ENCODE measurements around the gene REC8. TPM values are rescaled to one million over a fixed set of nuclear protein-coding genes. Genes with fewer than 3 reads are reported as not detected.

The REC8 gene
- total RNA-seq, 1 experiment from 2014 or later, result 7.6 TPM

GRCh38 chr14:24207104-24207551 lies 35.2 kb downstream of the REC8 start:
- intact Hi-C loops (cut with micrococcal nuclease), result no loop called here
- H3K4me2 ChIP-seq (ENCODE audit: low read length), result no peak overlapping the region
- TF ChIP-seq EZH2phosphoT487 (IDR thresholded peaks at IDR 0.05; ENCODE audit: borderline replicate concordance), result no peak
- TF ChIP-seq ATF3 (IDR thresholded peaks at IDR 0.05), result no peak
- no peak for TF ChIP-seq CTCF (IDR thresholded peaks at IDR 0.05 in 2 of 3, conservative IDR thresholded peaks at IDR 0.05 in 1 of 3; ENCODE audit: borderline replicate concordance in 1 of 3, insufficient read depth in 1 of 3, low read depth in 2 of 3, low read length in 2 of 3)
- H3K27me3 ChIP-seq (ENCODE audit: insufficient read depth, low read length), result no peaks in the 10 kb centered on the region
- BruUV-seq (replicated peaks), result no TSS peak
- H3K4me3 ChIP-seq (replicated peaks in 1 of 2; ENCODE audit: low read depth in 1 of 2, low read length in 2 of 2), result no peak overlapping the region
- RAD21 ChIA-PET (ENCODE audit: low non-redundant PET in 1 of 2, low total read pairs in 2 of 2, uncharacterized antibody in 2 of 2, unreplicated experiment in 2 of 2), result no interaction called here
- peaks cover 3 to 5% of the 10 kb centered on the region in 2 experiments; a peak in 1 of 4 replicates for H3K9me3 ChIP-seq (ENCODE audit: control insufficient read depth in 1 of 2, insufficient read depth in 1 of 2, low read depth in 1 of 2, low read length in 2 of 2)
- DNase-seq (ENCODE audit: low read depth, low spot score), result no peak
- no peak overlapping the region for H2AFZ ChIP-seq (ENCODE audit: low read depth, low read length, poor library complexity, severe bottlenecking)
- no peak for ATAC-seq
- CTCF ChIA-PET, result no interaction called here
- H4K20me1 ChIP-seq (ENCODE audit: insufficient read depth), result no peaks in the 10 kb centered on the region
- H3K27ac ChIP-seq (ENCODE audit: low read depth, low read length), result no peak overlapping the region
- peaks cover 20 to 34% of the 10 kb centered on the region in 2 experiments for H3K36me3 ChIP-seq (ENCODE audit: control insufficient read depth in 1 of 2, insufficient read depth in 2 of 2, low read length in 2 of 2)
- POLR2A ChIA-PET, result interaction anchor here (1.9 kb wide), 1 partner anchor 12 kb away, joined by 4 read pairs; the partner anchor contains the start of gene TM9SF1
- H3K4me1 ChIP-seq (ENCODE audit: control insufficient read depth in 1 of 2, insufficient read depth in 2 of 2, low read length in 2 of 2), result no peaks in the 10 kb centered on the region
- H3K9ac ChIP-seq (ENCODE audit: low read length), result no peak overlapping the region
- H3K9me2 ChIP-seq (ENCODE audit: insufficient read depth), result no peaks in the 10 kb centered on the region
- H3K79me2 ChIP-seq (ENCODE audit: insufficient read depth, low read length), result peaks cover 7% of the 10 kb centered on the region; the same call in 1 of the 2 replicates

- CTCF ChIA-PET, result no interaction called here
- POLR2A ChIA-PET, result interaction anchor here (1.9 kb wide), 1 partner anchor 12 kb away, joined by 4 read pairs; the partner anchor contains the start of gene TM9SF1
- Histone ChIP-seq H4K20me1 (ENCODE audit: insufficient read depth) (no peaks in the 10 kb centered on the region), H3K9me3 (ENCODE audit: control insufficient read depth in 1 of 2, insufficient read depth in 1 of 2, low read depth in 1 of 2, low read length in 2 of 2) (peaks cover 3 to 5% of the 10 kb centered on the region in 2 experiments; a peak in 1 of 4 replicates), H3K9me2 (ENCODE audit: insufficient read depth) (no peaks in the 10 kb centered on the region), H2AFZ (ENCODE audit: low read depth, low read length, poor library complexity, severe bottlenecking) (no peak overlapping the region), H3K27me3 (ENCODE audit: insufficient read depth, low read length) (no peaks in the 10 kb centered on the region), H3K4me3 (replicated peaks in 1 of 2; ENCODE audit: low read depth in 1 of 2, low read length in 2 of 2) (no peak overlapping the region), H3K4me1 (ENCODE audit: control insufficient read depth in 1 of 2, insufficient read depth in 2 of 2, low read length in 2 of 2) (peaks cover 0 to 4% of the 10 kb centered on the region in 2 experiments; a peak in 1 of 4 replicates), H3K9ac (ENCODE audit: low read length) (no peak overlapping the region), H3K36me3 (ENCODE audit: control insufficient read depth in 1 of 2, insufficient read depth in 2 of 2, low read length in 2 of 2) (peaks cover 20 to 34% of the 10 kb centered on the region in 2 experiments), H3K4me2 (ENCODE audit: low read length) (no peak overlapping the region), H3K79me2 (ENCODE audit: insufficient read depth, low read length) (peaks cover 11% of the 10 kb centered on the region; the same call in 1 of the 2 replicates), H3K27ac (ENCODE audit: low read depth, low read length) (no peak overlapping the region)
- RAD21 ChIA-PET (ENCODE audit: low non-redundant PET in 1 of 2, low total read pairs in 2 of 2, uncharacterized antibody in 2 of 2, unreplicated experiment in 2 of 2), result no interaction called here
- intact Hi-C loops (cut with micrococcal nuclease), result no loop called here
- no peak for DNase-seq (ENCODE audit: low read depth, low spot score)
- ATAC-seq, result no peak
- no peak for TF ChIP-seq JUND (IDR thresholded peaks at IDR 0.05)
- no peak for TF ChIP-seq REST (IDR thresholded peaks at IDR 0.05; ENCODE audit: low read depth)
- no peak for TF ChIP-seq CEBPB (IDR thresholded peaks at IDR 0.05; ENCODE audit: low read depth)
- no peak for TF ChIP-seq CBX3 (IDR thresholded peaks at IDR 0.05; ENCODE audit: low read depth)
- TF ChIP-seq FOSL1 (IDR thresholded peaks at IDR 0.05; ENCODE audit: low read depth), result no peak
- no TSS peak for BruUV-seq (replicated peaks)
Measured at GRCh38 chr14:24207625-24208024, 35.7 kb downstream of the REC8 start.

Measured in HCT116 (cell line).